LoVo (cell line): ENCODE measurements around the gene ALPL.
"Not testable (repeated sequence)": the region's sequence is repeated elsewhere in the genome, so short reads cannot be mapped to it uniquely, and the experiment has no call there.

ENCODE experiments used
- DNase-seq: peaks from one replicate; pipeline ENCODE4 v3.0.0-alpha.2; 2016; ENCODE audit warnings: low spot score

ALPL gene

GRCh38 chr1:21559788-21560567 is 50.8 kb downstream of the ALPL start:
- DNase-seq: no peak

GRCh38 chr1:21560916-21561638 is 51.9 kb downstream of the ALPL start:
- DNase-seq: no peak

DNA sequence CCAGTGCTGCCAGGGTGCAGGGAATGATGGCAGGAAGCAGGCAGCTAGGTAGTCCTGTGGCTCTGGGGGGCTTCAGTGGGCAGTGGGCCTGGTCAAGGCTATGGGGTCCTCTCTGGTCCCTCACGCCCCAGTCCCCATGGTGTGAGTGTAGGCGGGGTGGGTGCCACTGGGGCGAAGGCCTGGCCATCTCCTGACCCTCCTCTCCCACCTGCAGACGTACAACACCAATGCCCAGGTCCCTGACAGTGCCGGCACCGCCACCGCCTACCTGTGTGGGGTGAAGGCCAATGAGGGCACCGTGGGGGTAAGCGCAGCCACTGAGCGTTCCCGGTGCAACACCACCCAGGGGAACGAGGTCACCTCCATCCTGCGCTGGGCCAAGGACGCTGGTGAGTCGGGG is 53.7 kb downstream of the ALPL start:
- no peak for DNase-seq

DNA sequence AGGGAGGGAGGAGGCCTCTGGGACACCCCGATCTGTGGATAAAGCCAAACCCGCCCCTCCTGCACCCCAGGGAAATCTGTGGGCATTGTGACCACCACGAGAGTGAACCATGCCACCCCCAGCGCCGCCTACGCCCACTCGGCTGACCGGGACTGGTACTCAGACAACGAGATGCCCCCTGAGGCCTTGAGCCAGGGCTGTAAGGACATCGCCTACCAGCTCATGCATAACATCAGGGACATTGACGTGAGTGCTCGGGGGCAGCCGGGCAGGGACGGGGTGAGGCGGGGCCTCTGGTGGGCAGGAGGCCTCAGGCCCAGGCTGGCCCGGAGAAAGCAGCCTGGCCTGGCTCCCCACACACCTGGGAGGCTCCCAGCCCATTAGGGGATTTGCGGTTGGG is 54.7 kb downstream of the ALPL start:
- DNase-seq: no peak

DNA sequence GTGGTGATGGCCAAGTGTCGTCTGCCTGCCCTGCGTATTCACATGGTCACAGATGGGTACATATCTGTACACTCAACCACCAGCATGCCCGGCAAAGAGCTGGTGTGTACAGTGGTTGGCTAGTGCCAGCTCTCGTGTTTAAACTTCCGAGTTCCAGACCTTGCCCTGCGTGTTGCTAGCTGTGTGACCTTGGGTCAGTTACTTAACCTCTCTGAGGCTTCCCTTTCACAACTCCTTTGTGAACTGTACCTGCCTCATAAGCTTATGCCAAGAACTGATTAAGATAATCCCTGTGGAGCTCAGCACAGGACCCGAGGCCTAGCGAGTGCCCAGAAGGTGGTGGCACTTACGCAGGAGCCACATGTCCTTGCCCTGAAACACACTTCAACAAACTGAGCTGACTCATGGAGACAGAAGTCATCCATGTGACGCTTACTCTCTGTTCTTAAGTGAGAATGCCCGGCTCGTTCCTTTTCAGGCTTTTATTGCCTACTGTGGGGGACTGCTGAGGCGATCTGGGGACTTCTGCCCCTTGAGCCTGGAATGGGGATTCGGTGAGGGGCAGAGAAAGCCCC is 55.4 kb downstream of the ALPL start:
- DNase-seq: no peak

DNA sequence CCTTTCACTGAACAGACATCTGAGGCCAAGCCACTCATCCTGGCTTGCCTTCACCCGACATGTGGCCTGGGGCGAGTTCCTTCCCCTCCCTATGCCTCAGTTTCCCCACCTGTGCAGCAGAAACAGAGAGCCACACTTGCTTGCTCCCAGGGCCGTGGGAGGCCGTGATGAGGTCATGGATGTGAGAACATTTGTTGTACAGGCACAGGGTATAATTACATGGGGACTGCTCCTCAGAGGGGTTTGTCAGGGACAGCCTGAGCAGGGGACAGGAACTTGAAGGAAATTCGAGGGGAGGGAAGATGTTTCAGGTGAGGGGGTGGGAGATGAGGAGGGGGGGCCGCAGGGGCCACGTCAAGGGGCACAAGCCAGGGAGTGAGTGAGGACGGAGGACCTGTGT is 56.1 kb downstream of the ALPL start:
- no peak for DNase-seq

GRCh38 chr1:21566361-21566760 is 57.1 kb downstream of the ALPL start:
- DNase-seq: not testable (repeated sequence)

DNA sequence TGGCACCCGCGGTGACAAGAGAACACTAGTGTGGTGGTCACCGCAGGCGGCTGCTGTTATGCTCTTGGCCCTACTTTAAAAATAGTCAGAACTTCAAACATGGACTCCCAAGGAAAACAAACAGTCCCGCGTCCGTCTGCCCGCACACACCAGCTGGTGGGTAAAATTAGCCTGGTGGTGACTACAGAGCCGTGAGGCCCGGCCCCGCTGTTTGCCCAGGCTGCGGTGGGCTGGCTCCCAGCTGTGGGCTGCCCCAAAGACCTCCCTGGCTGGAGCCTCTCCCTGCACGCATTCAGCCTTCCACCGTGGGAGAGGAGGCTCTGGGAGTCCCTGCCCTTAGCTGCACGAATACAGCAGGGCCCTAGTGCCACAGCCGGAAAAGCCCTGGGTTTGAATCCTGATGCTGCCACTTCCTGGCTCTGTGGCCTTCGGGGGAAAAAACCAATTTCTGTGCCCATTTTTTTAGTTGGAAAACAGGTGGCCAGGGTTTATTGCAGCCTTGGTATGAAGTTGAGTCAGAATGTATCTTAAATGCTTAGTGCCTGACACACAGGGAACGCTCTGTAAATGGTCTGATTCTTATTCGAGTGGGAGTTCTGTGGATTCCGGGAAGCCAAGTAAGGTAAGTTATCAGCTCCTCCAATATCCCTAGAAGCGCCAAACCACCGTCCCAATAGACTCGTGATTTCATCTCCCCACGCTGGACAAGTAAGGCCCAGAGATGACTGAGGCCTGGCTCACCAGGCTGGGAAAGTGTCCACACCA is 58.2 kb downstream of the ALPL start:
- DNase-seq: no peak

DNA sequence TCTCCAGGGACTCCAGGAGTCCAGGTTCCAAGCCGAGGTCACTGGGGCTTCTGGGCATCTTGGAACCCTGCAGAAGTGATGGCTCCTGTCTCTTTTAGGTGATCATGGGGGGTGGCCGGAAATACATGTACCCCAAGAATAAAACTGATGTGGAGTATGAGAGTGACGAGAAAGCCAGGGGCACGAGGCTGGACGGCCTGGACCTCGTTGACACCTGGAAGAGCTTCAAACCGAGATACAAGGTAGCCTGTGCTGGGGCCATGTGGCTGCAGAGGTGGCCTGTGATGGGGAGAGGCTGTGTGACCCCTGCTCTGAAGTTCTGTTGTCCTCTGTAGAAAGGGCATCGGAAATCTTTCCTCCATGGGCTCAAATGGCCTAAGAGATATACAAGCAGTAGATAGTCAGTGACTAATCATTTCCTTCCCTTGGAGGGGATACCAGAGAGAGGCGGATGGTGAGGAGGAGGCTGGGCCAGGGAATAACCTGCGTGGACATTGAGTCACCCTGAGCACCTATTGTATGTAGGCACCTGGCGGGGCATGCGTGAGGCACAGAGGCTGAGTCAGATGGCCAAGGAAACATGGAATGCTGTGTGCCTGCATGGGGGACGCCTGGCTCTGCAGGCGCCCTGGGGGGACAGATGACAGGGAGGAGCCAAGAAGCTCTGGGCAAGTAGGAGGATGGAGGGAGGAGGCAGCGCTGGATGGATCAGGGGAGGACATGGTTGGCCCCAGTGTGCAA is 59.0 kb downstream of the ALPL start:
- DNase-seq: no peak

DNA sequence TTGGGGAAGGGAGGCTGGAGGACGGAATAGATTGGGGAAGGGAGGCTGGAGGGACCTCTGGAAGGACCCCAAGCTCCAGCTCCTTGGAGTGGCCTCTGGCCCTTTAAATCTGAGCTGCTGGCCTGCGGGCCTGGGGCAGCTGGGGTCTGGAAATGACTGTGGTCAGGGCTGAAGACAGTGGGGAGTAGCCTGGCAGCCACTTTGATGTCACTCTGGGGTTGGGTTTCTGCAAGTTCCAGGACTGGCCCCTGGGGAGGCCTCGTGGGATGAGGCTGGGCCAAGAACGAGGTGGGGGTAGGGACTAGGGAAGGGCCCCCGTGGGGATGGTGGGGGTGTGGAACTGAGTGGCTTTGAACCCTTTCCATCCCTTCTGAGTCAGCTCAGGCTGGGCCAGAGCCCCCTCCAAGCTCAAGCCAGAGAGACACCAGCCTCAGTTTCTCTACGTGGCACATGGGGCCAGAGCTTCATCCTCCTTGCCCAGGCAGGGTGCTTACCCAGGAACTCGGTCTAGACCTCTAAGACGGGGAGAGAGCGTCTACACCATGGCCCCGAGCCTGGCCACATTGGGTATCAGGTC is 59.7 kb downstream of the ALPL start:
- no peak for DNase-seq

DNA sequence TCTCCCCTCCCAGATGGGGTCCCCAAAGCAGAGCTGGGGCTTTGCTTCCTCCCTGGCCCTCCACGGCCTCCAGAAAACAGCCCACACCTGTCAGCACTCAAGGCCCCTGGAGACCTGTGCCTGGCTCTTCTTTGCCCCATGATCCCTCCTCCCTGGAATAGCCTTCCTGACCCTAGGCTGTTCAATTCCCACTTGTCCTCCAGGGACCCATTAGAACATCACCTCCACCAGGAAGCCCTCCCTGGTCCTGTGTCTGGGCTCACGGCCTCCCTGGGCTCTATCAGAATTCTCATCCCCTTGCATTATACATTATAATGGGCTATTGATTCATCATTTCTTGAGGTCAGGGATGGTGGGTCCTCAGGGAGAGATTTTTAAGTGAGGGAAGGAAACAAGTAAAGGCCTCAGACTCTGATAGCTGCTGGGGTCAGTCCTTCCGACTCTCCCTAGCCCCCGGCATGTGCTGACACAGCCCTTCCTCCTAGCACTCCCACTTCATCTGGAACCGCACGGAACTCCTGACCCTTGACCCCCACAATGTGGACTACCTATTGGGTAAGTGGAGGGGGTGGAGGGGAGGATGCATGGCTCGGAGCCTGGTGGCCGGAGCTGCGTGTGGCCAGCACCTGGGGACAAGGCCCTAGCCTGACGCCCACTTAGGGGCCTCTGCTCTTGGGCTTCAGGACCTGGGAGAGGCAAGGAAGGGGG is 60.8 kb downstream of the ALPL start:
- no peak for DNase-seq

- no peak for DNase-seq
These were observed 61.3 kb downstream of the ALPL start for GRCh38 chr1:21570528-21570875.

DNA sequence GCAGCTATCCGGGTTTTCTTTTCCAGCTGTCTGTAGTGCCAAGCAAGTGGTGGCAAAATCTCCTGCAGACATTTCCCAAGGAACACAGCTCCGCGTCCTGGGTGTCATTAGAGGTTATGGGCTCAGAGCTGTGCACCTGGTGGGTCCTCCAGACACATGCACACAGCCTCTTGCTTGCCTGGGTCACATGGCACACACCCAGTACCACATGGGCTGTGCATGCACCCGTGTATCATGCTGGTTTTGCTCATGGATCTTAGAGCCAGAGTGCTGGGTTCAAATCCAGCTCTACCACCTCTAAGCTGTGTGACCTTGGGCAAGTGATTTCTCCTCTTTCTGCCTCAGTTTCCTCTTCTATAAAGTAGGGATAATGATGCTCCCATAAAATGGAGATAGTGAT is 61.7 kb downstream of the ALPL start:
- DNase-seq: no peak

DNA sequence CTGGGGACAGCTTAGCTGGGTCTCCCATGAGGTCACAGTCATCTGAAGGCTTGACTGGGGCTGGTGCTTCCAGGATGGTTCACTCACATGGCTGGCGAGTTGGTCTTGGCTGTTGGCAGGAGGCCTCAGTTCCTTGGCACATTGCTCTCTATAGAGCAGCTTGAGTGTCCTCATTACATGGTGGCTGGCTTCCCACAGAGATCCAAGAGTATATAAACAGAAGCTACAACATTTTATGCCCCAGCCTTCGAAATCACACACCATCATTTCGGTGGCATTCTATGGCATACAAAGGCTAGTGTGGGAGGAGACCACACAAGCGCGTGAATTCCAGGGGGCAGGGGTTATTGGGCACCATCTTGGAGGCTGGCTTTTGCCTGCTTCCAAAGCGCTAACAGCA is 63.0 kb downstream of the ALPL start:
- DNase-seq: no peak

DNA sequence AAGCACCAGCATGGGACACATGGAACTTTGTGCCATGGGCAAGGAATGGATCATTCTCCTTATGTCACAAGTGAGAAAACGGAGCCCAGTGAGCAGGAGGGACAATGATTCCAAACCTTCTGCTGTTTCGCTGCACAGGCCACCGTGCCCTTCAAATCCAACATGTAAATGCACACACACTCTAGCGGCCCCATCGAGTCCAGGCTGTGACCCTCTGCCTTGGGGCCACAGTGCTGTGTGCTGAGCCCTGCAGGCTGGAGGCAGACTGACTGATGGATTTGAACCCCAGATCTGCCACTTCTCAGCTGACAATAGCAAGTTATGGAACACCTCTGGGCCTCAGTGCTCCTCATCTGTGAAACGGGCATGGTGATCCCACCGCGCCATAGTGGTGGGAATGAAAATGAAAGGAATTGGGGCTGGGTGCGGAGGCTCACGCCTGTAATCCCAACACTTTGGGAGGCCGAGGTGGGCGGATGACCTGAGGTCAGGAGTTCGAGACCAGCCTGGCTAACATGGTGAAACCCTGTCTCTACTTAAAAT is 63.6 kb downstream of the ALPL start:
- no peak for DNase-seq

DNA sequence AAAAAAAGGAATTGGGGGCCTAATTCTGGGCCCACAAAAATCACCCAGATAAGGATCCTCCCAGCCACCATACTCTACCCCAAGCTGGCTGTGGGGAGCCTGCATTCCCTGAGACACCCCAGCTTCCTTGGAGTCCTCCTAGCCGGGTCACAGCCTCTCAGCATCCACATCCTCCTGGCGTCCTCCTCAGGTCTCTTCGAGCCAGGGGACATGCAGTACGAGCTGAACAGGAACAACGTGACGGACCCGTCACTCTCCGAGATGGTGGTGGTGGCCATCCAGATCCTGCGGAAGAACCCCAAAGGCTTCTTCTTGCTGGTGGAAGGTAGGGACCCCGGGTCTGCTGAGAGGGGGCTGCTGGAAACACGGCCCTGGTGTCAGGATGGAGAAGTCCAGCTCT is 64.3 kb downstream of the ALPL start:
- DNase-seq: no peak

GRCh38 chr1:21573971-21574465 is 64.8 kb downstream of the ALPL start:
- peak; percentile 32 for DNase-seq

GRCh38 chr1:21574466-21575151 is 65.4 kb downstream of the ALPL start:
- DNase-seq: no peak

DNA sequence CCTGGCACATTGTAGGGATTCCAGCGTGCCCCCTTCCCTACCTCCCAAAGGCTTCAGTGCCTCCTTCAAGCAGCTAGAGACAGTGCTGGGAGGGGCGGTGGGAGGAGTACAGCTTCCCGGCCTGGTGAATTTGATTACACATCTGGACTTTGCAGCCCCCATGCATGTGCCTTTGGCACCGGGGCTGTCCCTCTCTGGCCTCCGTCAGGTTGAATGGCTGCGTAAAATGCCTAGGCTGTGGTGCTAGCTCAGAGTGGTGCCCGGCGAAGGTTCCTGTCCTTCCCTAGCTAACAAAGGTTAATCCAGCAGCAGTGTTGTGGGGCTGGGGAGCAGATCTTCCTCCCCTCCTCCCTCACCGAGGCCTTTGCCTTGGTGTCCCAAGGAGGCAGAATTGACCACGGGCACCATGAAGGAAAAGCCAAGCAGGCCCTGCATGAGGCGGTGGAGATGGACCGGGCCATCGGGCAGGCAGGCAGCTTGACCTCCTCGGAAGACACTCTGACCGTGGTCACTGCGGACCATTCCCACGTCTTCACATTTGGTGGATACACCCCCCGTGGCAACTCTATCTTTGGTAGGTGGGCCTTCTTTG is 66.2 kb downstream of the ALPL start:
- no peak for DNase-seq
